Neuronal stem cell (in vitro differentiated cells): ENCODE results near the gene XXYLT1.
"Not testable (repeated sequence)": the region's sequence is repeated elsewhere in the genome, so short reads cannot be mapped to it uniquely, and the experiment has no call there.

Source experiments
- DNase-seq: peaks from one replicate; pipeline ENCODE4 v3.0.0-alpha.2; 2013; ENCODE audit warnings: low spot score
- H2AFZ ChIP-seq: one replicate; pipeline ENCODE4 v1.6.1; 2013; ENCODE audit warnings: mild to moderate bottlenecking, low read length, inconsistent platforms
- H2AK5ac ChIP-seq: 2 replicates; pipeline ENCODE4 v1.6.1; 2013; ENCODE audit warnings: low read depth, mild to moderate bottlenecking, inconsistent platforms, low read length, moderate library complexity, mixed read lengths
- H2BK120ac ChIP-seq: 2 replicates; pipeline ENCODE4 v1.6.1; 2013; ENCODE audit warnings: low read depth, mild to moderate bottlenecking, inconsistent platforms, low read length, moderate library complexity, mixed read lengths
- H2BK12ac ChIP-seq: one replicate; pipeline ENCODE4 v1.6.1; 2013; ENCODE audit warnings: low read length, inconsistent platforms
- H2BK15ac ChIP-seq: 2 replicates; pipeline ENCODE4 v1.6.1; 2013; ENCODE audit warnings: mild to moderate bottlenecking, low read length, inconsistent platforms, mixed read lengths
- H2BK5ac ChIP-seq: one replicate; pipeline ENCODE4 v1.6.1; 2013; ENCODE audit warnings: inconsistent platforms, mild to moderate bottlenecking, low read length, moderate library complexity
- H3K14ac ChIP-seq: one replicate; pipeline ENCODE4 v1.6.1; 2013; ENCODE audit warnings: low read length, inconsistent platforms
- H3K18ac ChIP-seq: 2 replicates; pipeline ENCODE4 v1.6.1; 2013; ENCODE audit warnings: low read length, inconsistent platforms
- H3K23ac ChIP-seq: 2 replicates; pipeline ENCODE4 v1.6.1; 2013; ENCODE audit warnings: low read depth, mild to moderate bottlenecking, mixed read lengths, low read length, inconsistent platforms; ENCODE audit not compliant: poor library complexity
- H3K27ac ChIP-seq: replicated peaks from 3 replicates; pipeline ENCODE4 v1.5.1; 2013; ENCODE audit warnings: low read length, inconsistent platforms
- H3K27me3 ChIP-seq, 3 experiments: 2 replicates each; pipeline ENCODE4 v1.6.1; 2013; ENCODE audit warnings: low read length in 3 of 3, mild to moderate bottlenecking in 2 of 3, inconsistent platforms in 1 of 3, low read depth in 1 of 3, mixed read lengths in 1 of 3, moderate library complexity in 1 of 3; ENCODE audit not compliant: control insufficient read depth in 3 of 3, insufficient read depth in 3 of 3
- H3K36me3 ChIP-seq, 2 donors: replicated peaks in 1 of 2; 2 replicates each; pipeline ENCODE4 v1.6.1; 2013; ENCODE audit warnings: low read length in 2 of 2; ENCODE audit not compliant: control insufficient read depth in 2 of 2, insufficient read depth in 2 of 2
- H3K4ac ChIP-seq: 2 replicates; pipeline ENCODE4 v1.6.1; 2013; ENCODE audit warnings: inconsistent platforms, mild to moderate bottlenecking, low read length, moderate library complexity
- H3K4me1 ChIP-seq, 2 donors: 1 replicate in 1 of 2; 2 replicates in 1 of 2; pipeline ENCODE4 v1.6.1; 2013; ENCODE audit warnings: low read length in 2 of 2, low read depth in 1 of 2; ENCODE audit not compliant: control insufficient read depth in 2 of 2, insufficient read depth in 1 of 2
- H3K4me2 ChIP-seq: one replicate; pipeline ENCODE4 v1.6.1; 2013; ENCODE audit warnings: mild to moderate bottlenecking, low read length, inconsistent platforms; ENCODE audit not compliant: insufficient read depth, poor library complexity, severe bottlenecking
- H3K4me3 ChIP-seq, 2 donors: 2 replicates each; pipeline ENCODE4 v1.5.1; 2013; ENCODE audit warnings: low read length in 2 of 2, mild to moderate bottlenecking in 2 of 2, inconsistent platforms in 1 of 2, moderate library complexity in 1 of 2
- H3K79me1 ChIP-seq: one replicate; pipeline ENCODE4 v1.6.1; 2013; ENCODE audit warnings: low read depth, mild to moderate bottlenecking, inconsistent platforms, low read length, moderate library complexity
- H3K9ac ChIP-seq: one replicate; pipeline ENCODE4 v1.6.1; 2013; ENCODE audit warnings: mild to moderate bottlenecking, low read depth, low read length, inconsistent platforms; ENCODE audit not compliant: poor library complexity
- H3K9me3 ChIP-seq, 2 donors: replicated peaks in 1 of 2; 2 replicates each; pipeline versions ENCODE3 to v1.6.1; 2013; ENCODE audit warnings: low read length in 2 of 2, mild to moderate bottlenecking in 2 of 2, inconsistent platforms in 1 of 2, low read depth in 1 of 2, mixed read lengths in 1 of 2, moderate library complexity in 1 of 2; ENCODE audit not compliant: control insufficient read depth in 2 of 2, insufficient read depth in 1 of 2
- H4K8ac ChIP-seq: one replicate; pipeline ENCODE4 v1.6.1; 2013; ENCODE audit warnings: low read depth, mild to moderate bottlenecking, inconsistent platforms, low read length, moderate library complexity
- H4K91ac ChIP-seq: one replicate; pipeline ENCODE4 v1.6.1; 2013; ENCODE audit warnings: low read length, low read depth, mild to moderate bottlenecking, inconsistent platforms; ENCODE audit not compliant: poor library complexity
- WGBS, 2 donors: extraction: QIAGEN DNeasy Blood & Tissue Kit; methylation state at CpG; one replicate each; pipeline ENCODE4 v1.1.7; 2013; ENCODE audit warnings: missing lambda C conversion rate in 2 of 2, mixed read lengths in 1 of 2; ENCODE audit not compliant: insufficient read length in 2 of 2, insufficient replicate concordance in 1 of 2; ENCODE audit errors: extremely low coverage in 2 of 2; 5-methylcytosine and 5-hydroxymethylcytosine counted together

The XXYLT1 gene

DNA sequence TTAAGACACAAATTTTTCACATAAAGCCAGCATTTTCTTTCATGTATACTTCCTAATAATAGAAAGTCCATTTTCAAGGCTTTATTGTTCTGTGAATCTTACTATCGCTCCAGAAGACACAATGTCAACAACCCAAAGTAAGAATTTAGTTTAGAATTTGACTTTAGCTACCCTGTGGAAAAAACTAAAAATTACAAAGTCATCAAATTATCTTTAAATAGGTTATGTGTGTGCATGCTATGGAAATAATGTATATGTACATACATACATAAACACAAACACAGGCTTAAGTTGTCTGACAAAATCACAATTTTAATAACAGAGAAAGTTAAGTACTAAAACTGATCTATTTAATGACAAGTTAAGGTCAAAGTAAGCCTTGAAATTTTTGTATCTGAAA lies 20.2 kb upstream of the XXYLT1 start:
- no peak overlapping the region for H2BK120ac ChIP-seq
- no peak overlapping the region for H3K27ac ChIP-seq
- no peak overlapping the region for H2AK5ac ChIP-seq
- H3K4ac ChIP-seq, result no peak overlapping the region
- peaks cover 2% of the 10 kb centered on the region for H3K79me1 ChIP-seq
- H4K8ac ChIP-seq, result no peak overlapping the region
- H2AFZ ChIP-seq, result no peak overlapping the region
- no peak overlapping the region for H2BK12ac ChIP-seq
- no peak overlapping the region for H3K18ac ChIP-seq
- H3K23ac ChIP-seq, result no peak overlapping the region
- H2BK5ac ChIP-seq, result no peak overlapping the region
- H2BK15ac ChIP-seq, result no peak overlapping the region
- no peak overlapping the region for H4K91ac ChIP-seq
- H3K4me2 ChIP-seq, result no peak overlapping the region
- no peak overlapping the region for H3K9ac ChIP-seq
- no peak overlapping the region for H3K4me3 ChIP-seq
- DNase-seq, result no peak
- no peaks in the 10 kb centered on the region for H3K9me3 ChIP-seq
- H3K36me3 ChIP-seq, result peaks cover 3 to 79% of the 10 kb centered on the region in 2 donors
- WGBS, 2 donors, result no CpG with 5 or more reads among the region's 1 CpG
- H3K27me3 ChIP-seq, result no peaks in the 10 kb centered on the region
- no peaks in the 10 kb centered on the region for H3K4me1 ChIP-seq
- no peak overlapping the region for H3K14ac ChIP-seq

DNA sequence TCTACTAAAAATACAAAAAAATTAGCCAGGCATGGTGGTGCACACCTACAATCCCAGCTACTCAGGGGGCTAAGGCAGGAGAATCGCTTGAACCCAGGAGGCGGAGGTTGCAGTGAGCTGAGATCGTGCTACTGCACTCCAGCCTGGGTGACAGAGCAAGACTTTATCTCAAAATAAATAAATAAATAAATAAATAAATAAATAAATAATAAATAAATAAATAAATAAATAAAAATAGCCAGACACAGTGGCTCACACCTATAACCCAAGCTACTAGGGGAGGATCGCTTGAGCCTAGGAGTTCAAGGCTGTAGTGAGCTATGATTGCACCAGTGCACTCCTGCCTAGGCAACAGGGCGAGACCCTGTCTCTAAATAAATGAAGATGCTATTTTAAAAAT lies 19.7 kb upstream of the XXYLT1 start:
- not testable (repeated sequence) for DNase-seq, H3K9ac ChIP-seq, H3K4ac ChIP-seq, H3K18ac ChIP-seq, H3K79me1 ChIP-seq, H2AFZ ChIP-seq, H4K8ac ChIP-seq, H4K91ac ChIP-seq, H3K9me3 ChIP-seq, H2BK120ac ChIP-seq, H2BK5ac ChIP-seq, H3K27me3 ChIP-seq, H2AK5ac ChIP-seq, H2BK15ac ChIP-seq, H3K4me1 ChIP-seq, H2BK12ac ChIP-seq, H3K4me3 ChIP-seq, H3K27ac ChIP-seq, H3K23ac ChIP-seq, H3K4me2 ChIP-seq, H3K14ac ChIP-seq
- WGBS, 2 donors, result no CpG with 5 or more reads among the region's 5 CpGs
- H3K36me3 ChIP-seq, result peaks cover 5 to 80% of the 10 kb centered on the region in 2 donors

DNA sequence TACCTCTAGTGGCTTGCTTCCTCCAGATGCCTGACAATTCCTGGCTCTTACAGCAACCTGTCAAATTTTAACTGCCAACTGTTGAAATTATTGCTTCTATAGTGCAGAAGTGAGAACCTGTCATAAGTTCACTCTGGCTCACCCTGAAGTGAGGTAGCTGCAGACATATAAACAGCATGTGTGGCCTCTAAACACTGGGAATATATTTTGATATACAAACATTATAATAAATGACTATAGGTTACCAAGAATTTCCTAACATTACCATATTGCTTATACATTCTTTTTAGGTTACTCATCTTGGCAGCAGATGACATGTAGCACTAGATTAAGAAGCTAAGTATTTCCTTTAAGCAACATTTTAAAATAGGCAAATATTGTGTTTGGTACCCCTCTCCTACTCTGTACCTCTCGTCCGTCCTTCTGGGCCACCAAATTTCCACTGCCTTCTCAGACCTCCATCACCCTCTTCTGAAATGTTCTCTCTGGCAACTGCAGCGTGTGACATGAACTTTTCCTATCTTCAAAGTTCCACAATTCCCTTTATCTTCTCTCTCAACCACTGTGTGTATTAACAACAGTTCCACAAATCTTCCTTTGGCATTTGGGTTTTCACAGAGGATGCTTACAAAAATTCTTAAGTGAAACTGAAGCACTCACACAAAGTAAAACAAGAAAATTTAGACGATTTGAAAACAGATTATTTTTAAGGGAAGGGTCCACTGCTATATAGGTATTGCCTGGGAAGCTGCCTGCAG lies 15.3 kb upstream of the XXYLT1 start:
- Histone ChIP-seq H3K27ac (no peak overlapping the region), H3K4me3 (no peak overlapping the region), H2BK5ac (no peak overlapping the region), H2AFZ (no peak overlapping the region), H3K79me1 (peaks cover 2% of the 10 kb centered on the region), H2BK120ac (no peak overlapping the region), H3K9ac (no peak overlapping the region), H3K4ac (no peak overlapping the region), H3K4me1 (no peaks in the 10 kb centered on the region), H3K27me3 (no peaks in the 10 kb centered on the region), H3K9me3 (no peaks in the 10 kb centered on the region), H4K8ac (no peak overlapping the region), H2BK15ac (no peak overlapping the region), H4K91ac (no peak overlapping the region), H3K36me3 (peaks cover 7 to 72% of the 10 kb centered on the region in 2 donors), H3K4me2 (no peak overlapping the region), H3K23ac (no peak overlapping the region), H3K14ac (no peak overlapping the region), H2BK12ac (no peak overlapping the region), H3K18ac (no peak overlapping the region), H2AK5ac (no peak overlapping the region)
- no CpG with 5 or more reads among the region's 4 CpGs for WGBS, 2 donors
- no peak for DNase-seq

DNA sequence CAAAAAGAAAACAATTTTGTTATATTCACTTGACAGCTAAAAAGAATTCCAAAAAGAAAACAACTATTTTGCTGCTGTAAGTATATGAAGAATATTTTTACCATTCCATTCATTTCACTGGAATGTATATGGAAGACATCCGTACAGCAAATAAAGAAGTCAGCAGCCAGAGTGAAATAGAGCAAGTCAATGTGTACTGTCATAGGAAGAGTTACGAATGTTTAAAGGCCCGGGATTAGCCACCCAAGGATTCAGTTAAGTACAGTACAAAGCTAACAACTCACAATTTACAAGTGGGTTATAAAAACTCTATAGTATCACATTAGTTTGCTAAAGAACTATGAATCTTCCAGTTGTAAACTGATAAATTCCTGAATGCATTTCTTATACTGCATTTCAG lies 14.4 kb upstream of the XXYLT1 start:
- Histone ChIP-seq H2BK15ac (no peak overlapping the region), H3K4ac (no peak overlapping the region), H3K27me3 (no peaks in the 10 kb centered on the region), H3K4me1 (no peaks in the 10 kb centered on the region), H2BK5ac (no peak overlapping the region), H3K14ac (no peak overlapping the region), H2AK5ac (no peak overlapping the region), H3K4me3 (no peak overlapping the region), H3K9ac (no peak overlapping the region), H3K18ac (no peak overlapping the region), H3K9me3 (no peaks in the 10 kb centered on the region), H3K23ac (no peak overlapping the region), H4K8ac (no peak overlapping the region), H2AFZ (no peak overlapping the region), H3K36me3 (peaks cover 7 to 65% of the 10 kb centered on the region in 2 donors), H3K4me2 (no peak overlapping the region), H4K91ac (no peak overlapping the region), H3K27ac (no peak overlapping the region), H2BK120ac (no peak overlapping the region), H3K79me1 (peaks cover 2% of the 10 kb centered on the region), H2BK12ac (no peak overlapping the region)
- WGBS, 2 donors, result no CpG with 5 or more reads among the region's 3 CpGs
- no peak for DNase-seq
